NT2/D1 (cell line): Measurements from ENCODE around the gene KCNE1.
A peak's percentile ranks its signal among the peaks of the same experiment; 100 is the strongest.

Experiments
- DNase-seq: peaks from one replicate; pipeline ENCODE4 v3.0.0-alpha.2; 2011; ENCODE audit warnings: low read depth, low spot score
- H3K27me3 ChIP-seq: 2 replicates; pipeline ENCODE4 v1.6.0; 2011; ENCODE audit warnings: mild to moderate bottlenecking; ENCODE audit not compliant: insufficient read length, insufficient read depth
- H3K36me3 ChIP-seq: 2 replicates; pipeline ENCODE4 v1.6.1; 2011; ENCODE audit warnings: mild to moderate bottlenecking, low read length, mixed read lengths; ENCODE audit not compliant: insufficient read depth, insufficient read length
- H3K4me1 ChIP-seq: 2 replicates; pipeline ENCODE4 v1.5.1; 2011; ENCODE audit not compliant: insufficient read depth, insufficient read length
- H3K4me3 ChIP-seq: 2 replicates; pipeline ENCODE4 v1.5.1; 2011; ENCODE audit warnings: low read depth; ENCODE audit not compliant: insufficient read length
- H3K9ac ChIP-seq: 2 replicates; pipeline ENCODE4 v1.6.0; 2011; ENCODE audit warnings: low read depth; ENCODE audit not compliant: insufficient read length
- H3K9me3 ChIP-seq: 2 replicates; pipeline ENCODE4 v1.5.1; 2011; ENCODE audit warnings: mild to moderate bottlenecking, low read length; ENCODE audit not compliant: insufficient read depth
- SUZ12 ChIP-seq: IDR thresholded peaks from 2 replicates; pipeline ENCODE4 v1.6.1; 2011; ENCODE audit not compliant: insufficient read length, insufficient read depth; ENCODE audit errors: extremely low read depth
- YY1 ChIP-seq: IDR thresholded peaks from 2 replicates; pipeline ENCODE4 v1.6.1; 2011; ENCODE audit not compliant: insufficient read length, insufficient read depth
- ZNF274 ChIP-seq: IDR thresholded peaks from 2 replicates; pipeline ENCODE4 v1.6.1; 2011; ENCODE audit warnings: mild to moderate bottlenecking, low read depth, low read length

KCNE1 gene

DNA sequence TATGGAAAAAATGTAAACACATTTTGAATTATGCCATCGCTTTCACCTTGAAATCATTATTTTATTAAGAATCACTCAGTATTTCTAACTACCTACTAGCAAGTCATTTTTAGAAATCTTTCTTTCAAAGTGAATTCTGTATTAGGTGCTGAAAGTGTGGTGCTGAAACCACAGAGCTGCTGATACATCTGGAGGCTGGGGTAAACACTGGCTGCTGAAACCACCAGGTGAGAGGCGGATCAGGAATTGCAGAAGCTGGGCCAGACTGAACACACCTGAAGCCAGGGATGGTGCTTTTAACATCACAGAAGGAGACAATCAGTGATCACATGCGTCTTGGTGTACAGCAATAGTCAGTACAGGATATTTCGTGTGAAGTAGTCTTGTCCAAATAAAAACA is 42.2 kb upstream of the KCNE1 start:
- no peak for TF ChIP-seq ZNF274
- TF ChIP-seq SUZ12: no peak
- no peak for TF ChIP-seq YY1
- H3K27me3 ChIP-seq: no peaks in the 10 kb centered on the region
- H3K4me1 ChIP-seq: no peaks in the 10 kb centered on the region
- DNase-seq: no peak
- H3K36me3 ChIP-seq: no peaks in the 10 kb centered on the region
- no peak overlapping the region for H3K4me3 ChIP-seq
- H3K9ac ChIP-seq: no peak overlapping the region
- peaks cover 13% of the 10 kb centered on the region; the same call in 1 of the 2 replicates for H3K9me3 ChIP-seq

DNA sequence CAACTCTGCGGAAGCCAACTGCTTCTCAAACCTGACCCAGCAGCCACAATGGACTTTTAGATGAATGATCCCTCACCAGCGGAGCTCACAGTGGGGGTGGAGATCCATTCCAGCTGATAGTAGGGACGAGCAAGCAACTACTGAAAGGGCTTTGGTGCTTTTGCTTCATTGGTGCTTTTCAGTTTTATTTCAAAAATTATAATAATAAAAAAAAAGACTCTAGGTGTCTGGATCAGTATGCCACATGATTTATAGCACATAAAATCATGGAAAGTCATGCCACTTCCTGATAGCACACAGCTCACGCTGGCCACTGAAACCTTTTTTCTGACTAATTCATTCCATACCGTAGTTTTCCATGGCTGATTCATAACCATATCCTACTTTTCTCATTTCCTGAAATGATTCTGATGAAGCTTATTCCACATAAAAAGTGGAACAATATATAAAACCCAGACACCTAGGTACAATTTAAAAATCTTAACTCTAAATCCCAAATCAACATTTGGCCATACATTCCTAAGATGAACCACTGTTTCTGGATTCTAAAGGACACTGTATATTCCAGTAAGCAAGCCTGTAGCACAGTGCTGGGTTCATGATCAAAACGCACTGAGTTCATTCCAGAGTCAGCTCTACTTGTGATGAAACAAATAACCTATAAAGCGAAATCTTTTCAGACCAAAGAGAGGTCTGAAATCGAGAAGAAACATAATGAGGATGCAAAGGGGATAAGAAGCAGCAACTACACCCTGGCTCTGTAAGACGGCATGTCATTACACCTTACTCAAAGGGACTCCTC is 41.3 kb upstream of the KCNE1 start:
- TF ChIP-seq ZNF274: no peak
- no peak for TF ChIP-seq YY1
- no peak for TF ChIP-seq SUZ12
- H3K36me3 ChIP-seq: no peaks in the 10 kb centered on the region
- H3K9ac ChIP-seq: no peak overlapping the region
- no peak overlapping the region for H3K4me3 ChIP-seq
- H3K4me1 ChIP-seq: no peaks in the 10 kb centered on the region
- no peaks in the 10 kb centered on the region for H3K27me3 ChIP-seq
- peak; percentile 44 for DNase-seq
- H3K9me3 ChIP-seq: peaks cover 13% of the 10 kb centered on the region; the same call in 1 of the 2 replicates

- no peak for TF ChIP-seq YY1
- no peak for TF ChIP-seq SUZ12
- TF ChIP-seq ZNF274: no peak
- Histone ChIP-seq H3K27me3 (no peaks in the 10 kb centered on the region), H3K4me1 (no peaks in the 10 kb centered on the region), H3K9me3 (peaks cover 13% of the 10 kb centered on the region; the same call in 1 of the 2 replicates), H3K9ac (no peak overlapping the region), H3K36me3 (no peaks in the 10 kb centered on the region), H3K4me3 (no peak overlapping the region)
- DNase-seq: no peak
Measured at GRCh38 chr21:34552360-34553098, 40.5 kb upstream of the KCNE1 start.

- Histone ChIP-seq H3K4me3 (no peak overlapping the region), H3K27me3 (no peaks in the 10 kb centered on the region), H3K9ac (no peak overlapping the region), H3K36me3 (no peaks in the 10 kb centered on the region), H3K9me3 (peaks cover 12% of the 10 kb centered on the region; the same call in 1 of the 2 replicates), H3K4me1 (peaks cover 2% of the 10 kb centered on the region)
- DNase-seq: no peak
- TF ChIP-seq ZNF274: no peak
- TF ChIP-seq SUZ12: no peak
- no peak for TF ChIP-seq YY1
Measured at GRCh38 chr21:34550182-34550799, 38.3 kb upstream of the KCNE1 start.

DNA sequence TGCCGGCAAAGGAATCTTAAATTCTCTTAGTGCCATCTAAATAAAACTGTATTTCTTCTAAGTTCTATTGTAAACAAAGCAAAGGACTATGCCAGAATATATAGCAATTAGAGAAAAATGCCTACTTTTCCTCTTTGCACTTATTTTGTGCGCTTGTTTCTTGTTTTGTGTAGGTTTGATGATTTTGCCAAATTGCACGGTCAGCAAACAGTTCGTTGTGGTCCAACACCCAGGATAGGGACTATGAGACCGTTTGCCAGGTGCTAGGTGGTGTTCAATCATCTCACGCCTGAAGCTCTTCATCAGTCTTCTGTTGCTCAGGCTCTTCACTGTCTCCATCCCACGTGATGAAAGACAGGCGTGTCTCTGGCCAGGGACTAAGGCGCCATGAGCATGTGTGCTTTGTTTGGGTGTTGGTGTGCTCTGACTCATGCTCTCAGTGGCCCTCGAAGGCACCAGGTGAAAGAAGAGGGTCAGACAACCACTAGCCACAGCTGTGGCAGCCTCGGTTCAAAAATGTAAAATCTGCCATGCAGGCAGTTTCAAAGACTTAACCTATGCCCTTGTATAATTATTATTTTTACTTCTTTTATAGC is 36.9 kb upstream of the KCNE1 start:
- TF ChIP-seq SUZ12 (no peak), YY1 (no peak), ZNF274 (no peak)
- Histone ChIP-seq H3K9me3 (peaks cover 7% of the 10 kb centered on the region; the same call in 1 of the 2 replicates), H3K36me3 (no peaks in the 10 kb centered on the region), H3K9ac (no peak overlapping the region), H3K4me1 (peaks cover 8% of the 10 kb centered on the region), H3K4me3 (no peak overlapping the region), H3K27me3 (no peaks in the 10 kb centered on the region)
- DNase-seq: no peak

DNA sequence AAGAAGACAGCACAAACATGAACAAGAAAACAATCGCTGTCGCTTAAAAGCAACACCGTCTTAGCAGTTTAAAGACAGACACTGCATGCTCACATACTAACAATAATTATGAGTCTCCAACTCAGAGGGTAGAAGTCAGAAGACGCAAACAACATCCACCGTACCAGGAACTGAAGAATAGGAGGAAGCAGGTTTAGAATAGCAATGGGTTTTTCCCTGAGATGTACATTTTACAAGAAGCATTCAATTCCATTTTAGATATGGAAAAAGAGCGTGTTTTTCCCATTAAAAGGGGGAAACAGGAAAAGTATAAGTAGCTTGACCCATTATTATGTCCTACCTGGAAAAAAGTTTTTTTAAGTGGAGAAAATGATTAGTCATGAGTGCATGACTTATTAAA is 34.5 kb upstream of the KCNE1 start:
- TF ChIP-seq YY1 (no peak), ZNF274 (no peak), SUZ12 (no peak)
- no peaks in the 10 kb centered on the region for H3K27me3 ChIP-seq
- H3K9me3 ChIP-seq: peaks cover 8% of the 10 kb centered on the region; the same call in 1 of the 2 replicates
- DNase-seq: no peak
- H3K9ac ChIP-seq: no peak overlapping the region
- peaks cover 8% of the 10 kb centered on the region for H3K4me1 ChIP-seq
- H3K4me3 ChIP-seq: no peak overlapping the region
- no peaks in the 10 kb centered on the region for H3K36me3 ChIP-seq
